Neutrophil (primary cell): ENCODE measurements around the gene SDHAF2.
"Not testable (repeated sequence)": the region's sequence is repeated elsewhere in the genome, so short reads cannot be mapped to it uniquely, and the experiment has no call there.

Source experiments
- H3K27ac ChIP-seq: fragments of 200-600 bp; sonication (generic); 2 replicates; pipeline ENCODE4 v1.5.1; 2016; ENCODE audit warnings: mild to moderate bottlenecking, moderate library complexity
- H3K27me3 ChIP-seq: fragments of 200-600 bp; sonication (generic); 2 replicates; pipeline ENCODE4 v1.6.0; 2016; ENCODE audit warnings: mild to moderate bottlenecking
- H3K36me3 ChIP-seq: fragments of 200-600 bp; sonication (generic); 2 replicates; pipeline ENCODE4 v1.5.1; 2017
- H3K4me1 ChIP-seq, 2 experiments: fragments of 200-600 bp in 1 of 2; sonication (generic) in 1 of 2; 1 replicate in 1 of 2; 2 replicates in 1 of 2; pipeline versions ENCODE4 v1.5.1 to v1.6.1; 2013 to 2016; ENCODE audit warnings: low read depth in 1 of 2, low read length in 1 of 2, mild to moderate bottlenecking in 1 of 2, moderate library complexity in 1 of 2; ENCODE audit not compliant: control insufficient read depth in 1 of 2, insufficient read depth in 1 of 2
- H3K4me3 ChIP-seq, 2 experiments: fragments of 200-600 bp in 1 of 2; sonication (generic) in 1 of 2; 1 replicate in 1 of 2; 2 replicates in 1 of 2; pipeline ENCODE4 v1.5.1; 2013 to 2016; ENCODE audit warnings: low read depth in 1 of 2, low read length in 1 of 2, mild to moderate bottlenecking in 1 of 2, moderate library complexity in 1 of 2
- H3K9me3 ChIP-seq: fragments of 200-600 bp; sonication (generic); 2 replicates; pipeline ENCODE4 v1.5.1; 2016
- TF ChIP-seq, protein P1 (sequence below): fragments of 200-600 bp; sonication (generic); IDR thresholded peaks from 2 replicates; pipeline ENCODE4 v1.5.1; 2016; ENCODE audit warnings: antibody characterized with exemption

SDHAF2 gene

DNA sequence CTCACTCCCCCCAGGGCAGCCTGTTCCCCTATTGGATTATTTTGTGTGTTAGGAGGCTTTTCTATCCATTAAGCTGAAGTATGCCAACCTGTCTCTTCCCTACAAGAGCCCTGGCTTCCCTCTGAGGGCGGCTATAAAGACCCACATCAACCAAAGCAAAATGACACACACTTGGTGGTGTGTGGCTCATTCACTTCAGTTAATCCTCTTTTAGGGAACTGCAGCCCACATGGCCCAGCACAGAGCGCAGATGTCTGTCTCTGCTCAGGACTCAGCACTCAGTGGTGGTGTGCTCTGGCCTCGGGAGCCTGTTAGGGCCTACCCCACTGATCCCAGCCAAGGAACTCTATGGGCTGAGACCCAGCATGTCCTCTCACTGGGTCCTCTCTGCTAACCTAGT is 46.4 kb downstream of the SDHAF2 start:
- no peak overlapping the region for H3K4me3 ChIP-seq
- no peaks in the 10 kb centered on the region for H3K4me1 ChIP-seq
- H3K9me3 ChIP-seq: no peaks in the 10 kb centered on the region
- no peak overlapping the region for H3K27ac ChIP-seq
- H3K27me3 ChIP-seq: peaks cover 6% of the 10 kb centered on the region
- H3K36me3 ChIP-seq: peaks cover 15% of the 10 kb centered on the region
- TF ChIP-seq, protein P1, sequence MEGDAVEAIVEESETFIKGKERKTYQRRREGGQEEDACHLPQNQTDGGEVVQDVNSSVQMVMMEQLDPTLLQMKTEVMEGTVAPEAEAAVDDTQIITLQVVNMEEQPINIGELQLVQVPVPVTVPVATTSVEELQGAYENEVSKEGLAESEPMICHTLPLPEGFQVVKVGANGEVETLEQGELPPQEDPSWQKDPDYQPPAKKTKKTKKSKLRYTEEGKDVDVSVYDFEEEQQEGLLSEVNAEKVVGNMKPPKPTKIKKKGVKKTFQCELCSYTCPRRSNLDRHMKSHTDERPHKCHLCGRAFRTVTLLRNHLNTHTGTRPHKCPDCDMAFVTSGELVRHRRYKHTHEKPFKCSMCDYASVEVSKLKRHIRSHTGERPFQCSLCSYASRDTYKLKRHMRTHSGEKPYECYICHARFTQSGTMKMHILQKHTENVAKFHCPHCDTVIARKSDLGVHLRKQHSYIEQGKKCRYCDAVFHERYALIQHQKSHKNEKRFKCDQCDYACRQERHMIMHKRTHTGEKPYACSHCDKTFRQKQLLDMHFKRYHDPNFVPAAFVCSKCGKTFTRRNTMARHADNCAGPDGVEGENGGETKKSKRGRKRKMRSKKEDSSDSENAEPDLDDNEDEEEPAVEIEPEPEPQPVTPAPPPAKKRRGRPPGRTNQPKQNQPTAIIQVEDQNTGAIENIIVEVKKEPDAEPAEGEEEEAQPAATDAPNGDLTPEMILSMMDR: no peak

DNA sequence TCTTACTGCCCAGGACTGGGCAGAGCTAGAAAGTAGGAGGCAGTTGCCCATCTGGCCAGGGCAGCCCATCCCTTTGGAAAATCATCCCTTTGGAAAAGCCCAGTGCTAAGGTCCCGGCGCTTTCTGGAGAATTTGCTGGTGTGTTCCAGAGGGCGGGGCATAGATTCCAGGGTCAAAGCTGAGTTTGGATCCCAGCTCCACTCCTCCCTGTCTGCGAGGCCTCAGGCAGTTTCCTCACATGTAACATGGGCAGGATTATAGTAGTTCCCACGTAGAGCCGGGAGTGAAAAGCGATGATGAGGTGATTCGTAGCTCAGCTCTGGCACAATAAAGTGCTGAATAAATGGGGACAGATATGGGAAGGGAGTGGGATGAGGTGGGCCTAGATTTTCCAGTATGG is 47.2 kb downstream of the SDHAF2 start:
- peaks cover 11% of the 10 kb centered on the region for H3K27me3 ChIP-seq
- no peaks in the 10 kb centered on the region for H3K4me1 ChIP-seq
- no peaks in the 10 kb centered on the region for H3K9me3 ChIP-seq
- peaks cover 15% of the 10 kb centered on the region for H3K36me3 ChIP-seq
- TF ChIP-seq, protein P1: no peak
- no peak overlapping the region for H3K27ac ChIP-seq
- H3K4me3 ChIP-seq: no peak overlapping the region

DNA sequence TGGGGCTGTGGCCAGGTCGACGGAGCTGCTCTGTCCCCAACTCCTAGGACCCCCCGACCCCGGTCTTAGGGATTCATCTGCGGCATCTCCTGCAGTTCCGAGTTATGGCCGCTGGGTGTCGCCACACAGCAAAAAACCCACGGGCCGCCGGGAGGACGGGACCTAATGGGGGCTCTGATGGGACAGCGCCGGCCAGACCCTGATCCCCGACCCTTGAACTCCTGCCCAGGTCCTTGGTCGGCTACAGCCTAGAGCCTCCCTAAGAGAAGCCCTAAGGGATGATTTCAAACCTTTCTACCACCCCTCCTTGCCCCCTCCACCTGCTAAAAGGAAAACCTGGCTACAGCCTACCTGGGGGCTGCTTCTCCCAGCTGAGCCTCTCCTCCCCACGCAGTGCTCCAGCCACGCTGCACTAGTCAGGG is 47.8 kb downstream of the SDHAF2 start:
- H3K27me3 ChIP-seq: peaks cover 18% of the 10 kb centered on the region
- TF ChIP-seq, protein P1: peak; percentile 84
- no peak overlapping the region for H3K4me3 ChIP-seq
- peaks cover 15% of the 10 kb centered on the region for H3K36me3 ChIP-seq
- H3K9me3 ChIP-seq: no peaks in the 10 kb centered on the region
- no peak overlapping the region for H3K27ac ChIP-seq
- no peaks in the 10 kb centered on the region for H3K4me1 ChIP-seq

DNA sequence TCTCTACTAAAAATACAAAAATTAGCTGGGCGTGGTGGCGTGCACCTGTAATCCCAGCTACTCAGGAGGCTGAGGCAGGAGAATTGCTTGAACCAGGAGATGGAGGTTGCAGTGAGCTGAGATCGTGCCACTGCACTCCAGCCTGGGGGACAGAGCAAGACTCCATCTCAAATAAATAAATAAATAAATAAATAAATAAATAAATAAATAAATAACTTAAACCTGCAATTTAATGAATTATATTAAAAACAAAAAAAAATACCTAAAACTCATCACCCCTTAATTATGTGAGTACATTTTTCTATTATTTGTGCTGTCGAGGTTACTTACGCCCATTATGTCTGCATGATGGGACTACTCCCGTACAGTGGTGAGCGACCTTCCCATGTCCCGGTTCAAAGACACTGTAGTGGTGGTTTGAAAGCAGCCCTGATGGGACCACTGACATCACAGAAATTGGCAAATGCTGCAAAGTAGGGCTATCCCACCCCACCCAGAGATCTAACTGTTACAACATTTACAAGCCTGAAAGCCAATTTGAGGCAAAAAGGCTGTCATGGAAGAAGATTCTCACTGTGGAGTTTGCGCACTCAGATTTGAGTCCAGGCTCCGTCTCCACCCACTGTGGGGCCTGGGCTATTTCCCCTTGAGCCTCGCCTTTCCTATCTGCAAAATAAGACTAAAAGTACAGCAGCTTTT is 49.6 kb downstream of the SDHAF2 start:
- not testable (repeated sequence) for H3K4me3 ChIP-seq, H3K36me3 ChIP-seq, H3K9me3 ChIP-seq, H3K27ac ChIP-seq, H3K4me1 ChIP-seq
- H3K27me3 ChIP-seq: peaks cover 18% of the 10 kb centered on the region

DNA sequence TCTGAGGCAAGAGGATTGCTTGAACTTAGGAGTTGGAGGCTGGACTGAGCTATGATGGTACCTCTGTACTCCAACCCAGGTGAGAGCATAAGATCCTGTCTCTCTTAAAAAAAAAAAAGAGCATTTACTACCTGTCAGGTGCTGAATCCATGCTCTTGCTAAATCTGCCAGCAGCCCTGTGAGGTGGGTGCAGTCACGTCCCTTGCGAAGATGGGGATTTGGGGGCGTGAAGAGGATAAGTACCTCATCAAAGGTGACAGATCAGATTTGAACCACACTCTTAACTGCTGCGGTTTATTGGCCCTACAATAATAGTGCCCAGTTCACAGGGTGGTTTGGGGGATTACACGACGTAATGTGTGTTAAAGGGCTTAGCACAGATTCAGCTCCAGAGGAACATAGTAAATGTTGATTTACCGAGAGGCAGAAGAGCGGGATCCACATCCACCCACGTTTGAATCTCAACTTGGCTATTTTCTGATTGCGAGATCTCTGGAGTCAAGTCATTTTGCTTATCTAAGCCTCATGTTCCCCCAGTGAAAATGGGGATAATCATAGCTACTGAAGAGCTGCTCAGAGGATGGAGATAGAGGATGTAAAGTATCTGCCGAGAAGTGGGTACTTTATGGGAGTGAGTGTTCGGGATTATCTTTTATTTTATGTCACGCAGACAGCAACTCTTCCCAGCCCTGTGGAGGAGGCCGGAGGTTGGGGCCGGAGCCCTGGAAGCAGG is 50.5 kb downstream of the SDHAF2 start:
- Histone ChIP-seq H3K27me3 (peaks cover 18% of the 10 kb centered on the region), H3K9me3 (no peaks in the 10 kb centered on the region)

DNA sequence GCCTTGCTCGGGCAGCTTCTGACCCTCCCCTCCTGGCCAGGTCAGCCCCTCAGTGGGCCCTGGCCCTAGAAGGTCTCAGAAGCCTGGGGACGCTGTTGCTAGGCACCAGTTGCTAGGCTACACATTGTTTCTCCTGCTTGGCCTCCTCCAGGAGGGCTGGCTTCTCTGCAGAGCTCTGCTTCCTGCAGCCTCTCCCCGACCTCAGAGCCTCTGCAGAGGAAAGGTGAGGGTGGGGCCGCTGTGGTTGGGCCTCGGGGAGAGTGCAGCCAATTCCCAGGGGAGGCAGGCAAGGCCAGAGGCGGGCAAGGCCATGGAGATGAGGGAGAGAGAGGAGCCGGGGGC is 51.0 kb downstream of the SDHAF2 start:
- H3K27me3 ChIP-seq: peaks cover 18% of the 10 kb centered on the region
- TF ChIP-seq, protein P1: no peak
- H3K4me1 ChIP-seq: no peaks in the 10 kb centered on the region
- H3K9me3 ChIP-seq: no peaks in the 10 kb centered on the region
- H3K4me3 ChIP-seq: no peak overlapping the region
- H3K27ac ChIP-seq: no peak overlapping the region
- H3K36me3 ChIP-seq: no peaks in the 10 kb centered on the region

More for the DNA sequence above, 50.5 kb downstream of the SDHAF2 start:
- Histone ChIP-seq H3K36me3 (no peaks in the 10 kb centered on the region), H3K4me1 (no peaks in the 10 kb centered on the region), H3K27ac (no peak overlapping the region), H3K4me3 (no peak overlapping the region)
- TF ChIP-seq, protein P1: no peak
